WERI-Rb-1 (cell line): Measurements from ENCODE around the gene ADGRE2.
"Not testable (repeated sequence)": the region's sequence is repeated elsewhere in the genome, so short reads cannot be mapped to it uniquely, and the experiment has no call there.

ENCODE experiments used
- DNase-seq: peaks from one replicate; pipeline ENCODE4 v3.0.0-alpha.2; 2020
- H3K27ac ChIP-seq: fragments of 250-450 bp; sonication (Bioruptor Pico); 2 replicates; pipeline ENCODE4 v1.5.1; 2020; ENCODE audit warnings: mild to moderate bottlenecking, moderate library complexity
- H3K27me3 ChIP-seq: fragments of 250-450 bp; sonication (Bioruptor Pico); 2 replicates; pipeline ENCODE4 v1.5.1; 2021; ENCODE audit warnings: mild to moderate bottlenecking, low read depth, moderate library complexity; ENCODE audit not compliant: insufficient read depth, severe bottlenecking
- H3K36me3 ChIP-seq: fragments of 250-450 bp; sonication (Bioruptor Pico); 2 replicates; pipeline ENCODE4 v1.5.1; 2020; ENCODE audit warnings: mild to moderate bottlenecking, moderate library complexity
- H3K4me3 ChIP-seq: 2 replicates; pipeline ENCODE4 v1.5.1; 2011; ENCODE audit warnings: low read depth, mild to moderate bottlenecking, control low read depth, low read length
- H3K9me3 ChIP-seq: fragments of 250-450 bp; sonication (Bioruptor Pico); 2 replicates; pipeline ENCODE4 v1.5.1; 2021; ENCODE audit warnings: mild to moderate bottlenecking, moderate library complexity; ENCODE audit not compliant: severe bottlenecking
- CTCF ChIP-seq: IDR thresholded peaks from 2 replicates; pipeline ENCODE4 v1.5.1; 2011; ENCODE audit warnings: low read depth, mild to moderate bottlenecking, control low read depth, inconsistent platforms, low read length

ADGRE2 gene

GRCh38 chr19:14779151-14779550 is 791 bp upstream of the ADGRE2 start:
- H3K4me3 ChIP-seq, result no peak overlapping the region
- H3K27me3 ChIP-seq, result peaks cover 59% of the 10 kb centered on the region
- no peak for DNase-seq
- no peak for TF ChIP-seq CTCF
- no peak overlapping the region for H3K27ac ChIP-seq
- H3K36me3 ChIP-seq, result no peaks in the 10 kb centered on the region
- peaks cover 2% of the 10 kb centered on the region for H3K9me3 ChIP-seq

GRCh38 chr19:14777645-14778044 is 715 bp downstream of the ADGRE2 start:
- not testable (repeated sequence) for DNase-seq, H3K27ac ChIP-seq, H3K4me3 ChIP-seq, H3K36me3 ChIP-seq, H3K9me3 ChIP-seq
- peaks cover 57% of the 10 kb centered on the region for H3K27me3 ChIP-seq

GRCh38 chr19:14775869-14776586 is 2.3 kb downstream of the ADGRE2 start:
- no peak for TF ChIP-seq CTCF
- DNase-seq, result no peak
- H3K9me3 ChIP-seq, result peaks cover 2% of the 10 kb centered on the region
- peaks cover 61% of the 10 kb centered on the region for H3K27me3 ChIP-seq
- no peak overlapping the region for H3K27ac ChIP-seq
- no peaks in the 10 kb centered on the region for H3K36me3 ChIP-seq
- H3K4me3 ChIP-seq, result no peak overlapping the region

GRCh38 chr19:14775326-14775725 is 3.0 kb downstream of the ADGRE2 start:
- not testable (repeated sequence) for H3K36me3 ChIP-seq, H3K4me3 ChIP-seq, H3K27ac ChIP-seq, DNase-seq, H3K9me3 ChIP-seq
- H3K27me3 ChIP-seq, result peaks cover 64% of the 10 kb centered on the region

GRCh38 chr19:14774373-14774772 is 4.0 kb downstream of the ADGRE2 start:
- no peak overlapping the region for H3K27ac ChIP-seq
- DNase-seq, result no peak
- H3K9me3 ChIP-seq, result no peaks in the 10 kb centered on the region
- no peaks in the 10 kb centered on the region for H3K36me3 ChIP-seq
- peaks cover 64% of the 10 kb centered on the region for H3K27me3 ChIP-seq
- no peak overlapping the region for H3K4me3 ChIP-seq
- no peak for TF ChIP-seq CTCF

GRCh38 chr19:14773722-14774121 is 4.6 kb downstream of the ADGRE2 start:
- peaks cover 71% of the 10 kb centered on the region for H3K27me3 ChIP-seq
- not testable (repeated sequence) for H3K9me3 ChIP-seq, H3K27ac ChIP-seq, DNase-seq, H3K36me3 ChIP-seq, H3K4me3 ChIP-seq

- Histone ChIP-seq H3K9me3 (no peaks in the 10 kb centered on the region), H3K27ac (no peak overlapping the region), H3K27me3 (peaks cover 78% of the 10 kb centered on the region), H3K36me3 (no peaks in the 10 kb centered on the region), H3K4me3 (no peak overlapping the region)
- DNase-seq, result no peak
- no peak for TF ChIP-seq CTCF
These were observed 5.4 kb downstream of the ADGRE2 start for GRCh38 chr19:14772995-14773394.
